Measurements from ENCODE around the gene GRK5.
A peak's percentile ranks its signal among the peaks of the same experiment; 100 is the strongest.

GRK5 gene

GRCh38 chr10:119289227-119289920 is 82.0 kb downstream of the GRK5 start:
- Histone ChIP-seq H3K4me3 (ENCODE audit: low read length) (no peak overlapping the region), H3K4me1 (ENCODE audit: control insufficient read depth, low read length) (peaks cover 51% of the 10 kb centered on the region), H3K79me2 (ENCODE audit: control insufficient read depth, low read length) (no peaks in the 10 kb centered on the region), H3K9me2 (replicated peaks; ENCODE audit: control insufficient read depth, low read length) (no peaks in the 10 kb centered on the region), H3K27ac (ENCODE audit: low read depth, low read length) (no peak overlapping the region), H3K27me3 (ENCODE audit: control insufficient read depth, low read length) (no peaks in the 10 kb centered on the region), H4K20me1 (ENCODE audit: control insufficient read depth, insufficient read depth, low read depth, low read length) (no peaks in the 10 kb centered on the region), H3K9me3 (ENCODE audit: control insufficient read depth, insufficient read depth, low read length) (peaks cover 3% of the 10 kb centered on the region; the same call in 1 of the 2 replicates), H3K36me3 (ENCODE audit: control insufficient read depth, low read length) (no peaks in the 10 kb centered on the region), H3F3A (ENCODE audit: control insufficient read depth, insufficient read depth) (peaks cover 20% of the 10 kb centered on the region), H3K4me2 (ENCODE audit: low read length) (0 out of 2 replicates have a peak overlapping the region, but pooled peaks have one; percentile 26)
- TF ChIP-seq EZH2phosphoT487 (IDR thresholded peaks at IDR 0.05; ENCODE audit: borderline replicate concordance, low read length) = no peak
- TF ChIP-seq CTCF (IDR thresholded peaks at IDR 0.05; ENCODE audit: low read depth, low read length, poor library complexity, severe bottlenecking) = no peak

GRCh38 chr10:119290301-119291048 is 83.1 kb downstream of the GRK5 start:
- Histone ChIP-seq H3K36me3 (ENCODE audit: control insufficient read depth, low read length) (no peaks in the 10 kb centered on the region), H3K4me2 (ENCODE audit: low read length) (peak overlapping the region; percentile 59), H3K9me3 (ENCODE audit: control insufficient read depth, insufficient read depth, low read length) (peaks cover 3% of the 10 kb centered on the region; the same call in 1 of the 2 replicates), H3K4me1 (ENCODE audit: control insufficient read depth, low read length) (peaks cover 47% of the 10 kb centered on the region), H3K9me2 (replicated peaks; ENCODE audit: control insufficient read depth, low read length) (no peaks in the 10 kb centered on the region), H3K79me2 (ENCODE audit: control insufficient read depth, low read length) (no peaks in the 10 kb centered on the region), H3F3A (ENCODE audit: control insufficient read depth, insufficient read depth) (peaks cover 20% of the 10 kb centered on the region), H3K27me3 (ENCODE audit: control insufficient read depth, low read length) (no peaks in the 10 kb centered on the region), H3K4me3 (ENCODE audit: low read length) (peak overlapping the region; percentile 46), H3K27ac (ENCODE audit: low read depth, low read length) (0 out of 2 replicates have a peak overlapping the region, but pooled peaks have one; percentile 76), H4K20me1 (ENCODE audit: control insufficient read depth, insufficient read depth, low read depth, low read length) (no peaks in the 10 kb centered on the region)
- TF ChIP-seq EZH2phosphoT487 (IDR thresholded peaks at IDR 0.05; ENCODE audit: borderline replicate concordance, low read length) (no peak), CTCF (IDR thresholded peaks at IDR 0.05; ENCODE audit: low read depth, low read length, poor library complexity, severe bottlenecking) (no peak)

- no peaks in the 10 kb centered on the region for H3K79me2 ChIP-seq (ENCODE audit: control insufficient read depth, low read length)
- no peak for TF ChIP-seq EZH2phosphoT487 (IDR thresholded peaks at IDR 0.05; ENCODE audit: borderline replicate concordance, low read length)
- TF ChIP-seq CTCF (IDR thresholded peaks at IDR 0.05; ENCODE audit: low read depth, low read length, poor library complexity, severe bottlenecking) = no peak
- peak overlapping the region; percentile 59 for H3K4me2 ChIP-seq (ENCODE audit: low read length)
- peak overlapping the region; percentile 46 for H3K4me3 ChIP-seq (ENCODE audit: low read length)
- H3K27me3 ChIP-seq (ENCODE audit: control insufficient read depth, low read length) = no peaks in the 10 kb centered on the region
- peaks cover 43% of the 10 kb centered on the region for H3K4me1 ChIP-seq (ENCODE audit: control insufficient read depth, low read length)
- no peaks in the 10 kb centered on the region for H3K36me3 ChIP-seq (ENCODE audit: control insufficient read depth, low read length)
- no peaks in the 10 kb centered on the region for H3K9me2 ChIP-seq (replicated peaks; ENCODE audit: control insufficient read depth, low read length)
- H4K20me1 ChIP-seq (ENCODE audit: control insufficient read depth, insufficient read depth, low read depth, low read length) = no peaks in the 10 kb centered on the region
- H3F3A ChIP-seq (ENCODE audit: control insufficient read depth, insufficient read depth) = peaks cover 20% of the 10 kb centered on the region
- H3K27ac ChIP-seq (ENCODE audit: low read depth, low read length) = peak overlapping the region; percentile 76
- H3K9me3 ChIP-seq (ENCODE audit: control insufficient read depth, insufficient read depth, low read length) = peaks cover 3% of the 10 kb centered on the region; the same call in 1 of the 2 replicates
Observed at GRCh38 chr10:119291223-119291900, 84.0 kb downstream of the GRK5 start.
